ENCODE measurements around the gene TAB3.
A peak's percentile ranks its signal among the peaks of the same experiment; 100 is the strongest.

Gene TAB3, protein sequence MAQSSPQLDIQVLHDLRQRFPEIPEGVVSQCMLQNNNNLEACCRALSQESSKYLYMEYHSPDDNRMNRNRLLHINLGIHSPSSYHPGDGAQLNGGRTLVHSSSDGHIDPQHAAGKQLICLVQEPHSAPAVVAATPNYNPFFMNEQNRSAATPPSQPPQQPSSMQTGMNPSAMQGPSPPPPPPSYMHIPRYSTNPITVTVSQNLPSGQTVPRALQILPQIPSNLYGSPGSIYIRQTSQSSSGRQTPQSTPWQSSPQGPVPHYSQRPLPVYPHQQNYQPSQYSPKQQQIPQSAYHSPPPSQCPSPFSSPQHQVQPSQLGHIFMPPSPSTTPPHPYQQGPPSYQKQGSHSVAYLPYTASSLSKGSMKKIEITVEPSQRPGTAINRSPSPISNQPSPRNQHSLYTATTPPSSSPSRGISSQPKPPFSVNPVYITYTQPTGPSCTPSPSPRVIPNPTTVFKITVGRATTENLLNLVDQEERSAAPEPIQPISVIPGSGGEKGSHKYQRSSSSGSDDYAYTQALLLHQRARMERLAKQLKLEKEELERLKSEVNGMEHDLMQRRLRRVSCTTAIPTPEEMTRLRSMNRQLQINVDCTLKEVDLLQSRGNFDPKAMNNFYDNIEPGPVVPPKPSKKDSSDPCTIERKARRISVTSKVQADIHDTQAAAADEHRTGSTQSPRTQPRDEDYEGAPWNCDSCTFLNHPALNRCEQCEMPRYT

DNA sequence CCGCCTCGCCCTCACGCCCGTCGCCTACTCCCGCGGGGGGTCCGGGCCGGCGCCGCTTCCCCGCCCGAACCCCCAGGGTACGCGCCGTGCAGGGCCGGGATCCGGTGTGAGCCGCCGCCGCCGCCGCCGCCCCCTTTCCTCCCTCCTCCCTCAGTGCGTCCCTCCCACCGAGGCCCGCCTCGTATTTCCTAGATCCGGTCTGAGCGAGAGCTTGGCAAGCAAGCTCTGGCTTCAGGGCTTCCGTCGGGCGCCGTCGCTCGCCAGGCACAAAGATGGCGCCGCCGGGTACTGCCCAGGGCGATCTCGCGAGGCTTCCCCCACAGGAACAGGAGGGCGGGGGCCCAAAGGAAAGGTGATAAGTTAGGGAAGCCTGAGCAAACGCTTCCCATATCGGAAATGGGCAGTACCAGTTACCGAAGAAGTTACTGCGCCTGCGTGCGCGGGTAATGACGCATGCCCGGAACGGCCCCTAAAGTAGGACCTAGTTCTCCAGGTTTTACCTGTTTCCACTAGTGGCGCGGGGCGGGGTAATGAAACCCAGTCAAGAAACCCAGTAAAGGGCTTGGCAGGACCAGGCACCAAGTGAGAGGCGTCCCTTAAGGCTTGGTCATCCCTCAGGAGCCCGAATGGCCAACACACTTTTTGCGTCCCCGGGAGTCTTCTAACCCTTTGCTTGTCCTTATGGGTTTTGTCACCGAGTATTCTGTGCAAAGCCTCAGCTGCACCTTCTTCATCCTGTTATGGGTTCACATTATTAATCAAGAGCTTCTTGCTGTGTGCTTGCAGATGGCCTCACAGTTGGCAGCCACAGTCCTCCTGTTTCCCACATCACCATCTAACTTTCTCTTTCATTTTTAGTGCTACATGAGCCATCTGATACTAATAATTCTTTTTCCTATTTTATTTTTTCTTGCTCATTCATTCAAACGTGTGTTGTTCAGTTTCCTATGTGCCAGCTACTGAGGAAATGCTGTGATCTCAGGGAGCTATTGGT lies at the start of gene TAB3:
Gene TAB3 (minus strand): TSS at position 108 of the 994 bp plus-strand sequence. CDS start 29,666 bp downstream, outside the sequence.
- DNase-seq = peak; percentile 97

DNA sequence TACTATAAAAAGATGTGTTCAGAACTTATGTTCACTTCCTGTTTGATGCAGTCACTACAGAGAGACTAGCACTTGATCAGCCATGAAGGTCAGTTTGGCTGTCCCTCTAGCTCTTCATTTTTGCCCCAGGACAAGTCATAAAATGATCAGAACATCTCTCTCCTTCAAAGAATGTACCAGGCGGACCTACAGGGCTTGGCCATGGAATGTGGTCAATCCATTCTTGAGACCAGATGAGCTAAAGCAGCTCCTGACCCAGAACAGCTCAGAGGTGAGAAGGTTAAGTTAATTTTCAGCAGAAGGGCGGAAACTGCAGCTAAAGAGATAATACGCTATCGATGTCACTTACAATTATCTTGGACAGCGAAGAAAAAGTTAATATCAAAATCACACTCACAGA lies 49.2 kb upstream of the TAB3 start:
- DNase-seq = no peak

DNA sequence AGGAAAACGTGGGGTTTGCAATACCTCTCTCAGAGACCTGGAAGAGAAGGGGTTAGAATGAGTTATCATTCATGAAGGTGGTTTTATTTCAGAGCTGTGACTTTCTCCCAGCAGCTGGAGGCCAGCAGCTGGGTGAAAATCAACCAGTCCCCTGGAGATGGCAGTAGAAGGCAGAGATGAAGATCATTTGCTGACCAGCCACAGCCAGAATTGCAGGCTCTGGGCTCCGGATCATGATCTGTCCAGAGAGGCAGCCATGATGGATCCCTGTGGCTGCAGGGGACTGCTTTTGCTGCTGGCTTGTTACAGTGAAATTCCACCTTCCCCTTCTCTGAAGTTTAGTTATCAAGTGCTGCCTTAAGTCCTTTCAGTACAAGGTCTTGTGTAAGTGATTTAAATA lies 46.9 kb upstream of the TAB3 start:
- DNase-seq = peak; percentile 67

DNA sequence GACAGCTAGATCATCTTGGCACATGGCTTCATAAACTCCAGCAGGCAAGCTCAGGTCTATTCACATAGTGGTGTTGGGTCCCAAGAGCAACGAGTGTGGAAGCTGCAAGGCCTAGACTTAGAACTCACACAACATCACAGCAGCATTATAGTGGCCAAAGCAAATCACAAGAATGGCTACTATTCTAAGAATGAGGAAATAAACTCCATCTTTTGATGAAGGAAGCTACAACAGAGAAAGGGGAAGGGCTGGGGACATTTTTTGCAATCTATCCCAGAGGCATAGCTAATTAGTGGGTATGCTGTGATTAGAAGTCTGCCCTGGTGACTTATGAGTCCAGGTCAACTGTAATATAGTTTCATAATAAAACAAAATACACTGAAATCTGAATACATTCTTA lies 42.9 kb upstream of the TAB3 start:
- no peak for DNase-seq

DNA sequence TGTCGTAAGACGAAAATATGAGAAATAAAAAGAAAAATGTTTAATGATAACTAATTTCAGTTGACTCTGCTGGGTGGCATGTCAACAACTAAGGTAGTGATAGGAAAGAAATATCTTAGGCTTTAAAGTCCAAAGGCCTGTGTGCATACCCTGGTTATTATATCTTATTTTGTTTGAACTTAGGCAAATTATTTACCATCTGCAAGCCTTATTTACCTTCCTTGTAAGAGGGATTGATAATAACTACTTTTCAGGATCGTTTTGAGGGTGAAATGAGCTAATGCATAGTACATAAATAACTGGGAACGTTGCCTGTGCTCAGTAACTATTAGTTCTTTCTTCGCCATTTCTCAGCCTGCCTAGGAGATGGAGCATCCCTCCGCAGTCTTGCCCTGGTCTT lies 41.6 kb upstream of the TAB3 start:
- DNase-seq = no peak

DNA sequence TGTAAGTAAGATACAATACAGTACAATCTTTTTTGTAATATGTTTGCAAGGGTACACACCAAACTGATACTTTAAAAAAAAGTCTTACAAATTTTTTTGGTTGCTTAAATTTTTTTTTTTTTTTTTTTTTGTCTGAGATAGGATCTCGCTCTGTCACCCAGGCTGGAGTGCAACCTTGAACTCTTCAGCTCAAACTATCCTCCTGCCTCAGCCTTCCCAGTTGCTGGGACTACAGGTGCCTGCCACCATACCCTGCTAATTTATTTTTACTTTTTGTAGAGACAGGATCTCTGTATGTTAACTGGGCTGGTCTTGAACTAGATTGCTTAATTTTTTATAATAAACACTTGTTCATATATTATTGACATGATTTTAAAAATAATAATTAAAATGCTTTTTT lies 41.1 kb upstream of the TAB3 start:
- DNase-seq = no peak

- DNase-seq = no peak
Measured at GRCh38 chrX:30920271-30920670, 31.2 kb upstream of the TAB3 start.

DNA sequence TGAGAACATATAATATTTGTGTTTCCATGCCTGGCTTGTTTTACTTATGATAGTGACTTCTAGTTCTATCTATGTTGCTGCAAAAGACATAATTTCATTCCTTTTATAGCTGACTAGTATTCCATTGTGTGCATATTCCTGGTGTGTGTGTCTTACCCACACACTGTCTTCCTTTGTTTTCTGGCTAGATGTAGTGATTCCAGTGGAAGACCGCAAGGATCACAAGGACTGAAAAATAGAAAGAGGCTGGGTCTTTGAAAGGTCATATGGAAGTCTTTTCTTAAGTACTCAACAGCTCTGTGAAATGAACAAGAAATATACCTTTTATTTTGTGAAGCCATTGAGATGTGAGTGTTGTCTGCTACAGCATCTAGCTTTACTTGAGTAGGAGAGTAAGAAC lies 29.4 kb upstream of the TAB3 start:
- DNase-seq = no peak

DNA sequence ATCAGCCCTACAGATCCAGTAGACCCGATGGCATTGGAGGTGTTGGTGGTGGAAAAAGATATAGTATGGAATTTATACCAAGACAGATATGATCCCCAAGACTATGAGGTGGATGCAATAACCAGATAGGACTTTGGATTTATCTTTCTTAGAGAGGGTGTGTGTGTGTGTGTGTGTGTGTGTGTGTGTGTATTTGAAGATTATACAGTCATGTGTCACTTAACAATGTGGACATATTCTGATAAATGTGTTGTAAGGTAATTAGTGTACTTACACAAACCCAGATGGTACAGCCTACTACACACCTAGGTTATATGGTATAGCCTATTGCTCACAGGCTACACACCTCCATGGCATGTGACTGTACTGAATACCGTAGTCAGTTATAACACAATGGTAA lies 24.4 kb upstream of the TAB3 start:
- no peak for DNase-seq

GRCh38 chrX:30910124-30910860 lies 21.2 kb upstream of the TAB3 start:
- DNase-seq = peak; percentile 88

GRCh38 chrX:30906726-30907125 lies 17.7 kb upstream of the TAB3 start:
- no peak for DNase-seq

DNA sequence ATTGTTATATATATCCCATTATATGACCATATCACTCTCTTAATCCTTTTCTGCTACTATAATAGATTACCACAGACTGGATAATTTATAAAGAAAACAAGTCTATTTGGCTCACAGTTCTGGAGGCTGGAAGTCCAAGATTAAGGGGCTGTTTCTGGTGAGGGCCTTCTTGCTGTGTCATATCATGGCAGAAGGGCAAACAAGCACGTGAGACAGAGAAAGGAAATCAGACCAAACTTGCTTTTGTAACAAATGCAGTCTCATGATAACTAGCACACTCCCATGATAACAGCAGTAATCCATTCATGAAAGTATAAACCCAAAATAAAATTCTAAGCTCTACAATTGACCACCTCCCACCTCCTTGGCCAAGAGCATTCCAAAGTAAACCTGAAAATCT lies 16.3 kb upstream of the TAB3 start:
- DNase-seq = peak; percentile 53

GRCh38 chrX:30904632-30905031 lies 15.6 kb upstream of the TAB3 start:
- DNase-seq = no peak

DNA sequence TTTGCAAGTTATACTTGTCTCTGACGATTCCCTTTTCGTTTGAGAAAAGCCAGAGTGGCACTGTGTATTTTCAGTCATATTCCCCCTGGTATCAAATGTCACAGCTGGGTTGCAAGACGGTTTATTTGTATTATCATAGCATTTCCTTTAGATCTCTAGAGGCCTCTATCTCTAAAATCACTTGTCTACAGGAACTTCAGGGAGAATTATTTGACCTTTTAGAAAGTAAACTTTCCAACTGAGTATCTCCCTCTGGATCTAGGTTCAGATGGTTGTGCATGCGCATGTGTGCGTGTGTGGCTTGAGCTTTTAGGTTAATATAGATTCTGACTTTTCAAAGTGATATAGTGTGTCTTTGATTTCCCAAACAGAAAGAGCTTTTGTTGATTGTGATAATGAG lies 15.1 kb upstream of the TAB3 start:
- no peak for DNase-seq

DNA sequence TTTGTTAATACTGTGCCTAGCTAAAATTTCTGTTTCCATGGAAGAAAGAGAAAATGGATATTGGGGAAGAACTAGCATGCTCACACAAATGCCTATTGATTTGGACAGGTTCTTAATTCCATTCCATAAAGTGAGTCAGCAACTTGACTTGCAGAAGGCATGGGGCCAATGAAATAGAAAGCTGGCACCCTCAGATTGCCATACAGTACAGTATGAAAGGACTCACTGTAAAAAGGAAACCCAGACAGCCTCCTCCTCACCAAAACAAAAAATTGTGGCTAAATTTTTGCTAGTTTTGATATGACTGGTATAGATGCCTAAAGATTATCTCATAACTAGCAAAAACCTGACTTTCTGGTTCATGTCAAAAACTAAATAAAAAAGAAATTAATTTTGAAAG lies 11.2 kb upstream of the TAB3 start:
- DNase-seq = no peak

DNA sequence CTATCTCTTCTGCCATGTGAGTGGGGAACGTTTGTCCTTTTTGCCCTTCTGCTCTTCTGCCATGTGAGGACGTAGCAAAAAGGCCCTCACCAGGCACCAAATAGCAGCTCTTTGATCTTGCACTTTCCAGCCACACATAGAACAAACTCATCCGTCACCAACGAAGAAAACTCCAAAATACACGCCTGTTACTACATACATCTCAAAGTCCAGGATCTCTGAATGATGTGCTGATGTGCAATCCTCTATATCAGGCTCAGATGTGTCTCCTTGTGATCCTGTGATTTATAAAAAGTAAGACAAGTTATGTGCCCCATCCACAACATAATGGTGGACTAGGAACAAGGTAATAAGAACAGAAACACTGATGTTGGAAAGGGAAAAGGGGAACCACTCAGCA lies 9.8 kb upstream of the TAB3 start:
- DNase-seq = no peak

DNA sequence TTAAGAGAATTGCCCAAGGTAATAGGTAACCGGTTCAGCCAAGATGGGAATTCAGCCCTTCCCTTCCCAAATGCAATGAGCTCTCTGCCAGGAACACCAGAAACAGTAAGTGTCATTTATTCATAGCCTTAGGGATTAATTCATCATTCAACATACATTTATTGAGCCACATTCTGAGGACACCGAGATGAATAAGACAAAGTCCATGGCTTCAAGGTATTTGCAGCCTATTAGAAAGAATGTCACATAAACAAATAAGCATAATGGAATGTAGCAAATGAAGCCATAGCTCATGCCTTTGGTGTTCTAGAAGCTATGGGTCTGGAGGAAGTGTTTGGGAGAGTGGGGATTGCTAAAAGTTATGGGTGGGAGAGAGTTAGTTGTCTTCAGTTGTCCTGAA lies 6.3 kb upstream of the TAB3 start:
- no peak for DNase-seq

- no peak for DNase-seq
Measured at GRCh38 chrX:30893206-30893605, 4.2 kb upstream of the TAB3 start.

GRCh38 chrX:30892591-30892990 lies 3.5 kb upstream of the TAB3 start:
- DNase-seq = no peak

DNA sequence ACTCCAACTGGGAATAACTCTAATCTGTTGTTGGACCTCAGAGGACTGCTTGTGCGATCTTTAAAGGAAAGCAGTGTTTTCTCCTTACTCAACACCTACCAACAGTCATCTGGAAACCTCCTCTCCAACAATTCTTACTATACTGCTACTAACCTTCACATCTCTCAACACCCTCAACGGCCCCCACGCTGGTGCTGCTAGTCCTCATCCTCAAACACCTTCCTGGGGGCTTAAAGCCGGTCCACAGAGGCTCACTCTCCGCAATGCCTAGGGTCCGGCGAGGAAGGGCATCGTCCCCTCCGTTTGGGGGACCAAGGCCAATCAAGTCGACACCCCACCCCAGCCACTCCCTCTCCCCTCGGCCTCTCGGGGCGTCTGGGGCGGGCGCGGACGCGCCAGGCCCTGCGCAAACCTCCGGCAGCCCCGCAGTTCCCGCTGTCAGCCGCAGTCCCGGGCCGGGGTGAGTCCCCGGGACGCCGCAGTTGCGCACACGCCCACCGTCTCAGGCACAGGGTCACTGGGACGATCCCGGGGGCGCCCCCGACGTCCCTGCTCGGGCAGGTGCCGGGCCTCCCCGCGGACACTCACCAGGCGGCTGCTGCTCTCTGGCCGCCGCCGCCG lies 418 bp downstream of the TAB3 start:
- DNase-seq = peak; percentile 41

DNA sequence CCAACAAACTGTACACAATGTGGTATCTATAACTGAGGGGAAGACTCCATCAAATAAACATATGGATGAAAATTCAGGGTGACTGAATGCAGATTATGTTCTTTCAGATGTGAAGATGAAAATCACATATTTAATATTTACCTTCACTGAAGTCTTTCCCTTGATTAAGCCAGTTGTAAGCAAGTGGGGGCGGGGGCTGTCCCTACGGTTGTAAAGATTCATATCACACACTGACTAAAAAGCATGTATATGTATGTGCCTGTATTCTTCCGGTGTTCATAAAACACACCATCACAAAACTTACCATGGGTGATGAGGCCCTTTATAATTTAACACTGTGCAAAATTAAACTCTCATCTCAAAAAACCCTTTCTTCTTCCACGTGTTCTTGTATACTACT lies 1.3 kb downstream of the TAB3 start:
- DNase-seq = no peak

DNA sequence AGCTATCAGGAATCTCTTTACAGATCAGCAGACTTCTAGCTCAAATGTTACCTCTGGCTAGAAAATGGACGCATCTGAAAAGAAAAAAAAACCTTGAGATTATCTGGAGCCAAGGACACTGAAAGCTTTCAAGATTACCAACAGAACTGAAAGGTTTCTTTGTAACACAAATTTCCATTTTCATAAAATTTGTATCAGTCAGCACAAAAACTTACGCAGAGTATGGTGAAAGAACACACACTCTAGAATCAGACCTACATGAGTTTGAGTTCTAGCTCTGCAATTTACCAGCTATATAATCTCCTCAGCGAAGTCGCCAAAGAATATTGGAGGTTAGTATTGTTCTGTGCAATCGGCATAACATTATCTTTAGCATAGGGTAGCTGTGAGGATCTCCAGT lies 1.8 kb downstream of the TAB3 start:
- no peak for DNase-seq
